HG02610 (cell line): Measurements from ENCODE around the gene MMP17.

ENCODE experiments used
- ATAC-seq: cut with Tn5 transposase; IDR thresholded peaks from one replicate; pipeline ENCODE4 v1.9.1; 2021; ENCODE audit warnings: mild to moderate bottlenecking, moderate library complexity; ENCODE audit not compliant: unreplicated experiment

MMP17 gene

DNA sequence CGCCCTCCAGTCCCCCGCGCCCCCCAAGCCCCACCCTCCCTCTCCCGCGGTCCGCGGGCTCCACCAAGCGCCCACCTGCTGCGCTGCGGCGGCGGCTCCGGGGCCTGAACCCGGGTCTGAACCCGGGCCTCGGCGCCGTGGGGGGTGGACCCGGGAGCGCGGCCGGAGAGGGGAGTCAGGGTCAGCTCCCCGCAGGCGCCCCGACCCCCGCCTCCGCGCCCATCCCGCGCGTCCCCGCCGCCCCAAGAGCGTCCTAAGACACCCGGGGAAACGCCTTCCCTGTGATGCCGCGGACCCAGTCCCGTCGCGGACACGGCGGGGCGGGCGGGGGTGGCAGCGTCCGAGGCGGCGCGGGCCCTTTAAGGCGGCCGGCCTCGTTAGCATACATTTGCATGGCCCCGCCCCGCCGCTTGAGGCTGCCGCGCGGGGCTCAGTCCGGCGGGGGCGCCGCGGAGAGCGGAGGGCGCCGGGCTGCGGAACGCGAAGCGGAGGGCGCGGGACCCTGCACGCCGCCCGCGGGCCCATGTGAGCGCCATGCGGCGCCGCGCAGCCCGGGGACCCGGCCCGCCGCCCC lies at the start of gene MMP17:
Gene MMP17 (plus strand): TSS at position 433 of the 574 bp plus-strand sequence. CDS start 102 bp downstream, at position 535.
- peak; percentile 51 for ATAC-seq

DNA sequence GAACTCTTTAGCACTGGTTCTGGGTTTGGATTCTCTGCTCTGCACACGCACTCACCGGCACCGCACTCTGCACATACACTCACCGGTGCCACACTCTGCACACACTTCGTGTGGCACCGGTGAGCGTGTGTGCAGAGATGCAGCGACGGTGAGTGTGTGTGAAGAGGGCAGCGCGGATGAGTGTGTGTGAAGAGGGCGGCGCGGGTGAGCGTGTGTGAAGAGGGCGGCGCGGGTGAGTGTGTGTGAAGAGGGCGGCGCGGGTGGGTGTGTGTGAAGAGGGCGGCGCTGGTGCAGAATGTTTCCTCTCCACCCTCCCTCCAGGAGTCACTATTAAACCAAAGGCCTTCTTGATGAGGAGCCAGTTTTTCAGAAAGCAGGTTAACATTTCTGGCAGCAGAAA lies 49.2 kb upstream of the MMP17 start:
- ATAC-seq, result no peak

DNA sequence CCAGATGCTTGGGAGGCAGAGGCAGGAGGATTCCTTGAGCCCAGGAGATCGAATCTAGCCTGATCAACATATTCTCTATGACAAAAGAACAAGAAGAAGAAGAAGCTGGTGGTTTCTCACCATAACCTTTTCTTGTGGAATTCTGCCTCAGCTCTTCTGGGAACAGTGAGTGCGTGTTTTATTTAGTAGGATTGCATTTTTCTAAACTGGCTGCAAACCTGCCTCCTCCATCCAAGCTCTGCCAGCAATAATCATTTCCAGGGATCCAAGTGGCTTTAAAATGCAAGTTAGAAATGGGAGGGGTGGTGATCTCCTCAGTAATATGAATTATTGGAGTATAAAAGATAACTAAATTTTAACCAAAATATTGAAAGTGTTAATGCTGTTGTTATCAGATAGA lies 46.1 kb upstream of the MMP17 start:
- no peak for ATAC-seq

DNA sequence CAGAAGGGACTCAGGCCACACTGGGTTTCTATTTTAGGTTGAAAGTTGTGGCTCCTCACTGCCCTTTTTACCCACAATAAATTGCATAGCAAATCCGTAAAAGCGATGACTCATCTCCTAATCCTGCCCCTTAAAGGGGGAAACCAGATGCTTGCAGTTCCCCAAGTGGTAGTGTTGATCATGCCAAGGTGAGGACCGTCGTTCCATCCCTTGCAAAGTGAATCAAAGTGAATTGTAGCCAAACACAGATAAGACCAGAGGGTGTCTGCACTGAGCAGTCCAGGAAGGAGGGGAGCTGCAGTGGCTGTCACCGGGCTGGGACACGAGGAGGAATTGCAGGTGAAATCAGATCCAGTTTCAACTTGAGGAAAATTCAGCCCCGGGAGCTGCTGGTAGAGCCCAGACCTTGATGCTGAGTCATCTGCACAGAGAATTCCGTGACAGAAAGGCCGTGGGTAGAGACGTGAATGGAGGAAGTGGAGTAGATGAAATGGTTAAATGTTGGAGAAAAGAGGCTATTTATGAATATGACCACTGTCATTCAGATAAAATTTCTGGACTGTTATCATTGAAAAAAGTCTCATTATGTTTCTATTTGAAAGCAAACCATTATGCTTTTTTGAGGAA lies 44.2 kb upstream of the MMP17 start:
- peak; percentile 80 for ATAC-seq

DNA sequence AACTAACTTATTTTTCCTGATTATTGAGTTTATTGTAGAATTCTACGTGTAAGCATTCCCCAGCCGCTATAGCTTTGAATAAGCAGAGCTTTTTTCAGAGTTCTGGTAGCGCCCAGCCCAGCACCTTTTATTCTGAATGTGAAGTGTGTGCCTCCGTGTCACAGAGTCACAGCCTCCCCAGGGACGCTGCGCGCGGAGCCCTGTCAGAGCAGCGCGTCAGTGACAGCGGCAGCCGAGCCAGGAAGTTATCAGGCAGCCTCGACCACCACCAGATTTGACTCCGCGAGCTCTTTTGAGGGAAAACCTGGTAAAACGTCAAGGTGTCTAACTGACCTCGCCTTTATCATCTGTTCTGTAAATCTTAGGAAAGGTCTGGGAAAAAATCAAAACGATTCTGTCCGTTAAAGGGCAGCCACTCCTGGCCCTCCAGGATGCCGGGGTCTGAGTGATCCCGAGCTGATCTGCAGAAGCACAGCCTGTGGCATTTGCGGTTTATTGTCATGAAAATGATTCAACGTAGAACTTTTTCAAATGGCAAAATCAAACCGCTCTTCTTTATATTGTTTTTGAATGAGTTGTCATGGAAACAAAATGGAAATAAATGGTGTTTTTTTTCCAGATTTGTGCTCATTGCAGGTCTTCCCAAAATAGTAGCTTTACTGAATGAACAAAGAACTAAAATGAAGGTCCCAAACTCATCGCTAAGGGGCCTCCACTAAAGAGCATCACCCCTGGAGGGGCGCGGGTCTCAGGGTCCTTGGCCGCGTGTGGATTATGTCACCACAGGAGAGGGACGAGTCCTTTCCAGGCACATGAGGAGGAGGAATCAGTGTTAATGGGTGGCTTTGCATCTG lies 43.1 kb upstream of the MMP17 start:
- ATAC-seq, result no peak

DNA sequence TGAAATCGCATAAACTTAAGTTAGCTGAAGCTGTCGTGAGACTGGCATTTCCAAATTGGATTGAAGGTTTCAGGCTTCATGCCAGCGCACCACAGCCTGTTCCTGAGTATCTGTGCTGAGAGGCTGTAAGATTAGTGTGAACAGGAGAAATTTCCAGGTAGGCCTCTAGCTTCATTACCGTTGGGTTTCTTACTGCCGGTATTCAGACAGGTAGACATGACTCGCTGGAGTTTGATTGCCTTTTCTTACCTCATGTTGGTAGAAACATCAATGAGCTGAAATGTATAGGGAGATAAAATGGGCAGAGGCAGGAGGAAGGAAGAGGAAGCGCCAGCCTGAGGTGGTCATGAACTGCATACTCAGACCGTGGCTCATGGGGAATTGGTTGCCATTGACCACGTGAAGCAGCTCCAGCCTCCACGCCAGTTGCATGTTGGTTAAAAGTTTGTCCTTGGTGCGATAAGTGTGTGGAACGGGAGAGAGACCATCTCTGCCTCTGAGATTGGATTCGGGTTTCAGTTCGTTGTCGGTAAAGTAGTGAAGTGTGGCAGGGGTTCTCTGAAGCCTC lies 42.3 kb upstream of the MMP17 start:
- ATAC-seq, result no peak

DNA sequence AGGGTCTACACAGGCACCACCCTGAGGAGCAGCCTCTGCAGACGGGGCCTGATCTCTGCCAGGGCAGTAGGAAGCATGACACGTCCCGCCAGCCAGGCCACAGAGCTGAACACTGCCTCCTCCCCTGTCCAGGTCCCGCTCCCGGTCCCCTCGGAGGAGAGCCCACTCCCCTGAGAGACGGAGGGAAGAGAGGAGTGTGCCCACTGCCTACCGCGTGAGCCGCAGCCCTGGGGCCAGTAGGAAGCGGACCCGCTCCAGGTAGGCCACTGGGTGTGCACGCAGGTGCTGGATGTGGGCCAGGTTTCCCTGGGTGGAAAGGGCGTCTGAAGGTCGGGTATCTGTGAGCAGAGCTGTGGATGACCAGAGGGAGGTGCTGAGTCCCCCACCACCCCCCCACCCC lies 41.9 kb upstream of the MMP17 start:
- ATAC-seq, result no peak

DNA sequence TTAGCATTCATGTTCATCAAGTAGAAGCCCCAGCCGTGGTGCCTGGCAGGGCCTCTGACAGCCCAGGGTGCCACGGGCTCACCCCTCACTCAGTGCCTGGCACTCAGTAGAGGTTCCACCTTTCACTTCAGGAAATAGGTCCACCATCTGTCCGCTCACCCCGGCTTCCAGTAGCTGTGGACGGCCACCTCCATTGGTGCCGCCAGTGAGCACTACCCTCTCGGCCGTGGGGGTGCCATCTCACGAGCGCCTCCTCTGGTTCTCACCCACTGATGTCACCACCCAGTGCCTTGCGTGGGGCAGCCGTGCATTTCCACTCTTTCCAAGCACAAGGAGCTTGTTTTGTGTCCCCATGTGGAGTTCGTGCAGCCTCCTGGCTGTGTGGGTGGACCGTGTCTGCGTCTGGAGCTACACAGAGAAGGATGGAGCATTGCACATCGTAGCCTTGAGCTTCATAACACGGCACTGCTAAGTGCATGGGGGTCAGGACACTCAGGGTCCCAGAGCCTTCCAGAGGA lies 41.0 kb upstream of the MMP17 start:
- ATAC-seq, result no peak

DNA sequence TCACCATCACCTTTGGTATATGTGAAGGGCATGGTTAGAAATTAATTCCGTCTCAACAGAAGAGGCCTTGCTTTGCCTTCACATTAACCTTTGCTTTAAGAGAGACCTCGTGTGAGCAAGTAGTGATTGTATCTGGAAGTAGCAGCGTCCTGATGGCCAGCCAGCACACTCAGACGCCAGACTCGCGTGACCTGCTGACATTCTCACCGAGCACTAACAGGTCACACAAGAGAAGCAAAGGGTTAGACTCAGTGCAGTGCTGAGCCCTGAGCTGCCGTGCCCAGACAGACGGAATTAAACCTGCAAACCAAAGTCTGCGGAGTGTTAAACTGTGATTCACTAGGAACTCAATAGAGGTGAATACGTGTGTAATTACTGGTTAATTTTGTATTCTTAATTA lies 40.1 kb upstream of the MMP17 start:
- no peak for ATAC-seq

DNA sequence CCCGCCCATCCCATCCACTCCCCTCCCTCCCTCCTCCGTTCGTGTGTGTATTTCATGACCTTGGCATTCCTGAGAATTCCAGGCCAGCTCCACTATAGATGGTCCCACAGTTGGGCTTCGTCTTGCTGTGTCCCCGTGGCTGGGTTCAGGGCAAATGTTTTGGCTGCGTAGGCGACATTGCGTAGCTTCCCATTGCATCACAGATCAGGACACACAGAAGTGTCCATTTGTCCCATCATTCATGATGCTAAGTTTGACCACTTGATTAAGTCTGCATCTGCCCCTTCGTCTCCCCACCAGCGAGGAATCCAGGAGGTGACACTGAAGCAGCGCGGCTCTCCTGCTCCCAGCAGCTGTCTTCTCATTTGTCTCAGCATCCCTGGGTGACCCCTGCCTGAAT lies 38.6 kb upstream of the MMP17 start:
- no peak for ATAC-seq

DNA sequence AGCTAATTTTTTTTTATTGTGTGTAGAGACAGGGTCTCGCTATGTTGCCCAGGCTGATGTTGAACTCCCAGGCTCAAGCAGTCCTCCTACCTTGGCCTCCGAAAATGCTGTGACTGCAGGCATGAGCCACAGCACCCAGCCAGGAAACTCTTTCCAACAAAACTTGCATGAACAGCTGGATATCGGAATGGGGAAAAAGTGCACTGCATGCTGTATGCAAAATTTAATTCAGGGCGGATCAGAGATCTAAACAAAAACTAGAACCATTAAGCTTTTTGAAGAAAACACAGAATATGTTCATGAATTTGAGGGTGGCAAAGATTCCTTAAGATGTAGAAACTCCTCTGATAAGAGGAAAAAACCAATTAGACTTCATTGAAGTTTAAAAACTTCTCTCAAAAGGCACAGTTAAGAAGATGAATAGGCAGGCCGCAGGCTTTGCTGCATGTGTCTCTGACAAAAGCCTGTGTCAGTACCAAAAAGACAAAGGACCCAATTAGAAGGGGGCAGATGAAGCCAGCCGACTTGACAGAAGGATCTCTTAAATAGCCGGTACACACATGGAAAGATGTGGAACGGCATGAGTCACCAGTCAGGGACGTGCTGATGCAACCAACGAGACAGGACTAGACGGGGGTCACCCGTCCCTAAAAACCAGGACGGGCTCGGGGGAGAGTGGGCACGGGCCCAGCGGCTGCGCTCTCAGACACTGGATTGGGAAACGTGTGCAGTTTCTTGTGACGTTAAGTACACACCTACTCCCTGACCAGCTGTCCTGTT lies 34.8 kb upstream of the MMP17 start:
- no peak for ATAC-seq

DNA sequence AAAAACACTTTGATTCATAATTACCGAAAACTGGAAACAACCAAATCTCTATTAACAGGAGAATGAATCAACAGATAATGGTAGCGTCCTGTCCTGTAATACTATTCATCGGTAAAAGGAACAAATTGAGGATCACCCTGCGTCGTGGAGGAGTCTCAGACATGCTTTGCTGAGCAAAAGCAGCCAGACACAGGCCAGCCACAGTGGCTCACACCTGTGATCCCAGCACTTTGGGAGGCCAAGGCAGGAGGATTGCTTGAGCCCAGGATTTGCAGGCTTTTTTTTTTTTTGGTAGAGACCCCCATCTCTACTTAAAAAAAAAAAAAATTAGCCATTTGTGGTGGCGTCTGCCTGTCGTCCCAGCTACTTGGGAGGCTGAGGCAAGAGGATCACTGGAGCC lies 34.1 kb upstream of the MMP17 start:
- no peak for ATAC-seq

DNA sequence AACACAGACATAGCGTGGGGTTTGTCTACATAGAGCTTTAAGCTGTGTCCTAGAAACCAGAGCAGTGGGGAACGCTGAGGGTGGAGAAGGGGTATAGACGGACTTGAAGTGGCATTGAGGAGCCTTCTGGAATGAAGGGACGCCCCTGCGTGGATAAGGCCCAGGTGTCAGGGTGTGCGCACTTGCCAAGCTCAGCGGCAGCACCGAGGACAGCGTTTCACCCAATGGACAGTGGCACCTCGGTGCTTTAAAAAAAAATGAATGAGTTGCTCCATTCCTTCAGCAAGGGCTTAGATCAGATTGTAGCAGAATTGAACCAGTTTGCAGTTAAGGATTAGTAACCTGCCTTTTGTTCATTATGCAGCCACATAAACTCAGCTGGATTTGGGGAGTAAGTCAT lies 33.6 kb upstream of the MMP17 start:
- no peak for ATAC-seq

DNA sequence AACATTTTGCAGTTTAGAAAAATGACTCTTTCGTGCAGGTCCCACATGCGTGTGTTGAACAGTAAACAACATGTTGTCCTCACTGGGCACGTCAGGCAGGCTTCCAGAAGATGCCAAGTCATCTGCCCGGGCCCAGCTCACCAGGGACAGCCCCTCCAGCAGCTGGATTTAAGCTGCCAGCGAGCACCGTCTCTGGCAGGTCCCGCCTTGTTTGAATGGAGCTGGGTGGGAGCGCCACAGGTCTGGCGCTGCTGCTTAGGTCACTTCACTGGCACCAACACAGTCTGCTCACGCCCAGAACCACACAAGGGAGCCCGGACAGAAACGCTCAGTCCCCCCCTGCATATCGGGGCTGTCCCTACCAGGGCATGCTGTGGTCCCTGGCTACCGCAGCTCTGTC lies 33.1 kb upstream of the MMP17 start:
- ATAC-seq, result no peak

DNA sequence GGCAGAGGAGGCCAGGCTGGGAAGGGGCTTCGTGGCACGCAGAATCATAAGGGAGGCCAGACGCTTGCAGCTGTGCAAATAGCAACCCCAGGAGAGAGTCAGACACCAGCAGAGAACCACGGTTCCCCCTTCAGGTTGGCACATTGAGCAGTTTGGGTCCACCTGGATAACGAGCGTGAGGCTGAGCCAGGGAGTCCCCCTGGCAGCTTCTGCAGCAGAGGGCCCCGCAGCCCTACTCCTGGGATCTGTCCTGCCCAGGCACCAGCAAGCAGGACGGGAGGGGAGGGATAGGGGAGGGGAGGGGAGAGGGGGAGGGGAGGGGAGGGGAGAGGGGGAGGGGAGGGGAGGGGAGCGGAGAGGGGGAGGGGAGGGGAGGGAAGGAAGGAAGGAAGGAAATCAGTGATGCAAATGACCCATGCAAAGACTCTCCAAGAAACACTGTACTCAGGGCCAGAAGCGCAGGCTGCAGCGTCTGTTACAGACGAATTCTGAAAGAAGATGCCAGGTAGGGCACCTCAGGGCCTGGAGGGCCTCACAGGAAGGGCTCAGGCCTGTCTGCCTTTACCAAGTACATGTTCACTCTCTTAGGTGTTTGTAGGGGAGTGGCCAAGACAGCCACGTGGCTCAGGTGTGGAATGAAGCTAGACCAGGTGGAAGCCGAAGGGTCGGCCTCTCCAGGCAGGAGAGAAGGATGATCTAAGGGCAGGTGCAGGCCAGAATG lies 32.3 kb upstream of the MMP17 start:
- no peak for ATAC-seq

DNA sequence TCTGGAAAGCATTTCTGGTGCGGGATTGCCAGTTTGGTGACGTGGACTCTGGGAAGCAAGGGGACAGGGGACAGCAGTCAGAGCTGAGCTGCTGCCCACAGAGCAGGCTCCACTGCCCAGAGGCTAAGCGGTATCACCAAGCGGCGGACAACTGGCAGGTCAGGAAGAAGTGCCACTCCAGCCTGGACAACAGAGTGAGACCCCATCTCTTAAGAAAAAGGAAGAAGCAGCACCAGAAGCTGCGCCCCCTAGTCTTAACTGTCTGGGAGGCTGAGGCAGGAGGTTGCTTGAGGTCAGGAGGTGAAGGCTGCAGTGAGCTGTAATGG lies 31.8 kb upstream of the MMP17 start:
- ATAC-seq, result no peak

DNA sequence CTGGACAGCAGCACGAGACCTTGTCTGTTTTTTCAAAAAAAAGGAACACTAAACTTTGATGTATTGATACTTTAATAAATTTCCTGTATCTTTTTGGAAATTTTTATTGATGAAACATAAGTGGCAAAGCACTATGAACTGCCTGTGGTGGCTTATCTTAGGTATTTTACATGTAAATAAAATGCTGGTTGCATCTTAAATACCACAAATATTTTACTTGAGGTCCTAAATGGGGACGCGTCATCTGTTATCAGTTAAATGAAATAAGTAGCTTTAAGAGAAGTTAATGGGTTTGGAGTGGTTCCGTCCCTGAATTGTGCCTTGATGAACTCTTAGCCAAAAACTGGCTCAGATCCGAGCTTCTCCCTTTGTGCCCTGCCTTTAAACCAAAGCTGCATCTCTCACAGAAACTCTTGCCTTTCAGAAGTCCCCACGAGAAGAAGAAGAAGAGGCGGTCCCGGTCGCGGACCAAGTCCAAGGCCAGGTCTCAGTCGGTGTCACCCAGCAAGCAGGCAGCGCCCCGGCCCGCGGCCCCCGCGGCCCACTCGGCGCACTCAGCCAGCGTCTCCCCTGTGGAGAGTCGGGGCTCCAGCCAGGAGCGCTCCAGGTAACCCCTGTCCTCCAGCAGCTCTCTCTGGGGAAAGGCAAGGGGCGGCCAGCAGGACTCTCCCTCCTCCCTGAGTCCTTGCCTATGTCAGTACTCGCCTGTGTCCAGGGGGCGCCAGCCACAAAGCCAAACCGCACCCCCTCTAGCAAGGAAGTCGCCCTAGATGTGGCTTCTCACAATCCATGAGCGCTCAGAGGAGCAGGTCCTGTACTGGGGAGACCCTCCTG lies 31.2 kb upstream of the MMP17 start:
- no peak for ATAC-seq

DNA sequence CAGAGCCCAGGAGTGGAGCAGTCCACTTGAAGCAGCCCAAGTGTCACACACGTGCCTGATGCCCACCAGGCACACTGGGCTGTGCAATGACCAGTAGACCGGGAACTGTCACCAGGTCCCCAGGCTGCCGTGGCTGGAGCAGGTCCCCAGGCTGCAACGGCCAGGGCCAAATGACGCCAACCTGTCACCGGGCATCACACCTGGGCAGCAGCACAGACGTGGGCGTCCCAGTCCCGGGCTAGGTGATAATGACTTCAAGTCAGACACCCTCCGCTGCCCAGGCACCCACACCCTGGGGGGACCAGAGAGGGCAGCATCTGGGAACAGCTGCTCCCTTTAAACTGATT lies 30.6 kb upstream of the MMP17 start:
- ATAC-seq, result no peak

DNA sequence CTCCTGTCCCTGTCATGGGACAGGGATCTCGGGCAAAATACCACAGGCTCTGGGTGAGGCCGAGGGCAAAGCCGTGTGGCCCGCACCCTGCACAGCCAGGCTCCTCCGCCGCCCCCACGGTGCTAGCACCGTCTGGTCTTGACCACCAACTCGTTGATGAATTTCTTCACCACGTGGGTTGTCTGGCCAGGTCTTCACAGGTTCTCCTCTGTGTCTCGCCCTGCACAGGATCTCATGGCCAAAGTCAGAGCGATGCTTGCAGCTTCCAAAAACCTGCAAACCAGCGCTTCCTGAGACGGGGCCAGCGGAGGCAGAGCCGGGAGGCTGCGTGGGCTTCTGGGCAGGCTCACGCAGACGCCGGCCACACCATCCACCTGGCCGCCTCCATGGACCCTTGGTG lies 29.0 kb upstream of the MMP17 start:
- no peak for ATAC-seq
